Sigmoid colon (tissue), 4 donors: ENCODE measurements around the gene THRSP.

ENCODE experiments used
- CTCF ChIP-seq, 4 experiments: fragments of 450-650 bp in 3 of 4; fragments of 200-600 bp in 1 of 4; IDR thresholded peaks; one replicate each; pipeline ENCODE4 v1.5.1; 2016 to 2019; ENCODE audit warnings: antibody characterized with exemption in 4 of 4, mild to moderate bottlenecking in 3 of 4, moderate library complexity in 2 of 4
- POLR2A ChIP-seq, 2 donors: fragments of 450-650 bp; IDR thresholded peaks; one replicate each; pipeline ENCODE4 v1.6.1; 2016; ENCODE audit warnings: antibody characterized with exemption in 2 of 2, mild to moderate bottlenecking in 2 of 2, moderate library complexity in 2 of 2
- POLR2AphosphoS5 ChIP-seq, 4 donors: sonication (generic); formaldehyde crosslinking; IDR thresholded peaks; one replicate each; pipeline ENCODE4 v1.6.1; 2017; ENCODE audit warnings: antibody characterized with exemption in 4 of 4

- TF ChIP-seq CTCF (IDR thresholded peaks at IDR 0.05) = no peak
- no peak for TF ChIP-seq POLR2A (IDR thresholded peaks at IDR 0.05)
- no peak for TF ChIP-seq POLR2AphosphoS5 (IDR thresholded peaks at IDR 0.05)
These were observed 24.9 kb upstream of the THRSP start for GRCh38 chr11:78038697-78039313.
